ENCODE data around the gene ASAP2. TPM values are rescaled to one million over a fixed set of nuclear protein-coding genes. Genes with fewer than 3 reads are reported as not detected.

Gene ASAP2
- total and polyA plus RNA-seq, 2 donors (not counting 1 experiment from before 2014, with no cell fraction given): 0.04 TPM; not detected in 1

- Histone ChIP-seq H3K27ac (ENCODE audit: low read length in 2 of 2) (no peak overlapping the region), H2AFZ (ENCODE audit: insufficient read depth, low read depth, low read length, poor library complexity, severe bottlenecking) (no peak overlapping the region), H3K4me2 (replicated peaks; ENCODE audit: low read depth, low read length, poor library complexity, severe bottlenecking) (no peak overlapping the region), H3K27me3 (replicated peaks in 1 of 4; ENCODE audit: control extremely low read depth in 1 of 4, control insufficient read depth in 3 of 4, insufficient read depth in 4 of 4, low read length in 3 of 4) (no peaks in the 10 kb centered on the region), H4K20me1 (ENCODE audit: control insufficient read depth, insufficient read depth, low read length, poor library complexity, severe bottlenecking) (no peaks in the 10 kb centered on the region), H3K9me3 (ENCODE audit: control extremely low read depth in 1 of 3, control insufficient read depth in 2 of 3, insufficient read depth in 1 of 3, low read length in 2 of 3) (no peaks in the 10 kb centered on the region), H3K36me3 (replicated peaks in 1 of 2; ENCODE audit: control extremely low read depth in 1 of 2, control insufficient read depth in 1 of 2, extremely low read depth in 1 of 2, insufficient read depth in 2 of 2, low read length in 1 of 2) (no peaks in the 10 kb centered on the region), H3K9ac (ENCODE audit: low read length) (no peak overlapping the region), H3K4me1 (ENCODE audit: control insufficient read depth in 2 of 2, insufficient read depth in 2 of 2, low read length in 2 of 2) (peaks cover 0 to under 1% of the 10 kb centered on the region in 2 donors), H3K79me2 (ENCODE audit: control insufficient read depth, insufficient read depth, low read length) (no peaks in the 10 kb centered on the region), H3K4me3 (ENCODE audit: control extremely low read depth in 1 of 5, extremely low read depth in 1 of 5, insufficient read depth in 1 of 5, low read depth in 2 of 5, low read length in 4 of 5) (no peak overlapping the region)
- ChIA-PET CTCF (no interaction called here), POLR2A (no interaction called here)
- TF ChIP-seq EZH2 (IDR thresholded peaks at IDR 0.05; ENCODE audit: borderline replicate concordance, insufficient read depth, low read depth, low read length, poor library complexity, severe bottlenecking) (no peak), CTCF (IDR thresholded peaks at IDR 0.05) (no peak)
- DNase-seq (no peak), ATAC-seq (ENCODE audit: low read depth) (no peak)
- Mint-ChIP-seq H3K27me3 (peaks cover 18% of the 10 kb centered on the region), H3K27ac (no peak overlapping the region), H3K9me3 (ENCODE audit: insufficient read depth) (no peaks in the 10 kb centered on the region), H3K4me3 (no peak overlapping the region), H3K4me1 (peaks cover 2% of the 10 kb centered on the region)
- intact Hi-C loops (cut with micrococcal nuclease): no loop called here
- WGBS (ENCODE audit: insufficient coverage): 95% methylated on average over 24 of the region's 30 CpGs
Observed at GRCh38 chr2:9378433-9379390, 172.1 kb downstream of the ASAP2 start.

- ATAC-seq (ENCODE audit: low read depth) (no peak), DNase-seq (no peak)
- H3K9me3 Mint-ChIP-seq (ENCODE audit: insufficient read depth): no peaks in the 10 kb centered on the region
- ChIA-PET CTCF (no interaction called here), POLR2A (no interaction called here)
- H3K27ac Mint-ChIP-seq: no peak overlapping the region
- Histone ChIP-seq H3K36me3 (replicated peaks in 1 of 2; ENCODE audit: control extremely low read depth in 1 of 2, control insufficient read depth in 1 of 2, extremely low read depth in 1 of 2, insufficient read depth in 2 of 2, low read length in 1 of 2) (no peaks in the 10 kb centered on the region), H3K27ac (ENCODE audit: low read length in 2 of 2) (no peak overlapping the region), H3K9me3 (ENCODE audit: control extremely low read depth in 1 of 3, control insufficient read depth in 2 of 3, insufficient read depth in 1 of 3, low read length in 2 of 3) (no peaks in the 10 kb centered on the region), H4K20me1 (ENCODE audit: control insufficient read depth, insufficient read depth, low read length, poor library complexity, severe bottlenecking) (no peaks in the 10 kb centered on the region), H3K4me3 (ENCODE audit: control extremely low read depth in 1 of 5, extremely low read depth in 1 of 5, insufficient read depth in 1 of 5, low read depth in 2 of 5, low read length in 4 of 5) (no peak overlapping the region), H3K27me3 (replicated peaks in 1 of 4; ENCODE audit: control extremely low read depth in 1 of 4, control insufficient read depth in 3 of 4, insufficient read depth in 4 of 4, low read length in 3 of 4) (no peaks in the 10 kb centered on the region), H3K79me2 (ENCODE audit: control insufficient read depth, insufficient read depth, low read length) (no peaks in the 10 kb centered on the region), H3K4me2 (replicated peaks; ENCODE audit: low read depth, low read length, poor library complexity, severe bottlenecking) (no peak overlapping the region), H3K9ac (ENCODE audit: low read length) (no peak overlapping the region), H2AFZ (ENCODE audit: insufficient read depth, low read depth, low read length, poor library complexity, severe bottlenecking) (no peak overlapping the region), H3K4me1 (ENCODE audit: control insufficient read depth in 2 of 2, insufficient read depth in 2 of 2, low read length in 2 of 2) (no peaks in the 10 kb centered on the region)
- no peak for TF ChIP-seq CTCF (IDR thresholded peaks at IDR 0.05)
- no peak for TF ChIP-seq EZH2 (IDR thresholded peaks at IDR 0.05; ENCODE audit: borderline replicate concordance, insufficient read depth, low read depth, low read length, poor library complexity, severe bottlenecking)
- intact Hi-C loops (cut with micrococcal nuclease): no loop called here
- H3K27me3 Mint-ChIP-seq: peaks cover 12% of the 10 kb centered on the region
- WGBS (ENCODE audit: insufficient coverage): no CpG with 5 or more reads among the region's 5 CpGs
- H3K4me3 Mint-ChIP-seq: no peak overlapping the region
- no peaks in the 10 kb centered on the region for H3K4me1 Mint-ChIP-seq
Observed at GRCh38 chr2:9379391-9379755, 172.8 kb downstream of the ASAP2 start.
